OCI-LY7 (cell line): ENCODE measurements around the gene HEXA.

Experiments
- EZH2phosphoT487 ChIP-seq: fragments of 200-600 bp; sonication (generic); IDR thresholded peaks from 2 replicates; pipeline ENCODE4 v1.6.1; 2018; ENCODE audit warnings: low read depth, borderline replicate concordance, mild to moderate bottlenecking, mixed run types, antibody characterized with exemption, low read length, moderate library complexity, mixed read lengths
- TF ChIP-seq, protein P1 (sequence below): fragments of 200-600 bp; sonication (generic); conservative IDR thresholded peaks from 2 replicates; pipeline ENCODE4 v1.5.1; 2014; ENCODE audit warnings: mild to moderate bottlenecking, antibody characterized with exemption, low read length, moderate library complexity, mixed read lengths

DNA sequence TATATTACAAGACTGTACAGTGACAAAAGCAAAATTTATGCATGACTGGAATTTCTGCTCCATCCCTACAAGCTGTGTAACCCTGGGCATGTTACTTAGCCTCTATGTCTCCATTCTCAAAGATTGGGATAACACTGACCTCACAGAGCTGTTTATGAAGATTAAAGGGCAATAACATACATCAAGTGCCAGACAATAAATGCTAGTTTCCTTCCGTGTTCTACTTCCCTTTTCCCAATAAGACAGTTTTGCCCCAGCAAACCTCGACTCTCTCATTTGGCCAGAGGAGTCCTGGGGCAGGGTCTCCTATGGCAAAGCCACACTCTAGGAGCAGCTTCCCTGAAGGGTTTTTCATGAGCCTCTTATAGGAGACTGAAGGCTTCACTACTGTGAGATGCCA, 7.5 kb downstream of the HEXA start:
- TF ChIP-seq, protein P1, sequence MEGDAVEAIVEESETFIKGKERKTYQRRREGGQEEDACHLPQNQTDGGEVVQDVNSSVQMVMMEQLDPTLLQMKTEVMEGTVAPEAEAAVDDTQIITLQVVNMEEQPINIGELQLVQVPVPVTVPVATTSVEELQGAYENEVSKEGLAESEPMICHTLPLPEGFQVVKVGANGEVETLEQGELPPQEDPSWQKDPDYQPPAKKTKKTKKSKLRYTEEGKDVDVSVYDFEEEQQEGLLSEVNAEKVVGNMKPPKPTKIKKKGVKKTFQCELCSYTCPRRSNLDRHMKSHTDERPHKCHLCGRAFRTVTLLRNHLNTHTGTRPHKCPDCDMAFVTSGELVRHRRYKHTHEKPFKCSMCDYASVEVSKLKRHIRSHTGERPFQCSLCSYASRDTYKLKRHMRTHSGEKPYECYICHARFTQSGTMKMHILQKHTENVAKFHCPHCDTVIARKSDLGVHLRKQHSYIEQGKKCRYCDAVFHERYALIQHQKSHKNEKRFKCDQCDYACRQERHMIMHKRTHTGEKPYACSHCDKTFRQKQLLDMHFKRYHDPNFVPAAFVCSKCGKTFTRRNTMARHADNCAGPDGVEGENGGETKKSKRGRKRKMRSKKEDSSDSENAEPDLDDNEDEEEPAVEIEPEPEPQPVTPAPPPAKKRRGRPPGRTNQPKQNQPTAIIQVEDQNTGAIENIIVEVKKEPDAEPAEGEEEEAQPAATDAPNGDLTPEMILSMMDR = no peak
- TF ChIP-seq EZH2phosphoT487 = no peak
